ENCODE results near the gene S100A13. TPM values are rescaled to one million over a fixed set of nuclear protein-coding genes. Genes with fewer than 3 reads are reported as not detected.

The S100A13 gene
- total RNA-seq, 1 experiment from 2014 or later = 55.0 TPM

DNA sequence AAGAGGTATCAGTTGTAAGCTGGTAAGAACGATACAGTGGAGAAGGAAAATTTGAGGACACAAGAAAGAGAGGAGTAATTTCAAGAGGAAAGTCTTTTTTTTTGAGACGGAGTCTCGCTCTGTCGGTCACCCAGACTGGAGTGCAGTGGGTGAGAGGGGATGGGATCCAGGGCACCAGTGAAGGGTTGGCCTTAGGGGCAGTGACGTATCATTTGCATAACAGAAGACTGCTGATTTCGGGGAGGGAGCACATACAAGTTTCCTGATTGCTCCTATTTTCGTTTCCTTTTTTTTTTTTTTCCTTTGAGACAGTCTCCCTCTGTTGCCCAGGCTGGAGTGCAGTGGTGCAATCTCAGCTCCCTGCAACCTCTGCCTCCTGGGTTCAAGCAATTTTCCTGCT, 4.2 kb downstream of the S100A13 start:
- Histone ChIP-seq H2BK15ac (ENCODE audit: low read depth, low read length) (no peak overlapping the region), H3K14ac (ENCODE audit: insufficient read depth, low read length) (no peak overlapping the region), H4K8ac (replicated peaks; ENCODE audit: insufficient read length, low read depth, low read length) (no peak overlapping the region), H4K91ac (ENCODE audit: insufficient read length, low read depth, low read length) (no peak overlapping the region), H3K4me2 (ENCODE audit: insufficient read depth, insufficient read length, low read length) (no peak overlapping the region), H4K20me1 (ENCODE audit: control insufficient read depth, insufficient read depth, insufficient read length) (no peaks in the 10 kb centered on the region), H3K23ac (ENCODE audit: insufficient read length, low read depth, low read length) (no peak overlapping the region), H3T11ph (ENCODE audit: low read length) (no peak overlapping the region), H2BK20ac (ENCODE audit: low read depth, low read length, poor library complexity, severe bottlenecking) (no peak overlapping the region), H3K79me2 (ENCODE audit: insufficient read depth, low read length) (no peaks in the 10 kb centered on the region), H4K5ac (ENCODE audit: insufficient read length, low read depth, low read length) (no peak overlapping the region), H3K9ac (ENCODE audit: extremely low read depth, insufficient read length, low read length) (no peak overlapping the region), H2BK120ac (ENCODE audit: low read depth, low read length, poor library complexity, severe bottlenecking) (no peak overlapping the region), H3K4me1 (ENCODE audit: insufficient read depth, low read length) (0 out of 2 replicates have a peak, but pooled peaks cover 4% of the 10 kb centered on the region), H3K79me1 (ENCODE audit: insufficient read depth, low read depth, low read length, poor library complexity, severe bottlenecking) (no peaks in the 10 kb centered on the region), H2BK12ac (ENCODE audit: insufficient read length, low read depth, low read length) (no peak overlapping the region), H3K27me3 (ENCODE audit: insufficient read depth, low read length) (no peaks in the 10 kb centered on the region), H2AFZ (ENCODE audit: low read length) (no peak overlapping the region), H3K9me3 (ENCODE audit: control insufficient read depth, low read depth, low read length) (no peaks in the 10 kb centered on the region), H3K4ac (ENCODE audit: low read depth, low read length) (no peak overlapping the region), H2BK5ac (ENCODE audit: insufficient read length, low read length) (no peak overlapping the region), H3K23me2 (ENCODE audit: insufficient read length, low read depth, low read length, poor library complexity, severe bottlenecking) (peaks cover 7% of the 10 kb centered on the region), H3K56ac (ENCODE audit: insufficient read length, low read depth, low read length) (no peak overlapping the region), H2AK5ac (ENCODE audit: insufficient read length, low read length) (no peak overlapping the region), H3K27ac (ENCODE audit: insufficient read length, low read depth, low read length) (no peak overlapping the region), H3K18ac (ENCODE audit: insufficient read length, low read depth, low read length) (no peak overlapping the region)
- Mint-ChIP-seq H3K4me3 (no peak overlapping the region), H3K27ac (peak overlapping the region in 2 of 3 experiments; percentile 5 to 20; a peak in 3 of 7 replicates), H3K27me3 (ENCODE audit: low read depth) (0 out of 2 replicates have a peak, but pooled peaks cover 2% of the 10 kb centered on the region), H3K4me1 (peaks cover 35% of the 10 kb centered on the region in 2 experiments), H3K36me3 (ENCODE audit: insufficient read depth in 1 of 3, low read depth in 3 of 3) (peaks cover 15 to 37% (median 26%) of the 10 kb centered on the region in 3 experiments), H3K9me3 (no peaks in the 10 kb centered on the region; a peak in 1 of 5 replicates)
- no peak for DNase-seq
- TF ChIP-seq, protein P1, sequence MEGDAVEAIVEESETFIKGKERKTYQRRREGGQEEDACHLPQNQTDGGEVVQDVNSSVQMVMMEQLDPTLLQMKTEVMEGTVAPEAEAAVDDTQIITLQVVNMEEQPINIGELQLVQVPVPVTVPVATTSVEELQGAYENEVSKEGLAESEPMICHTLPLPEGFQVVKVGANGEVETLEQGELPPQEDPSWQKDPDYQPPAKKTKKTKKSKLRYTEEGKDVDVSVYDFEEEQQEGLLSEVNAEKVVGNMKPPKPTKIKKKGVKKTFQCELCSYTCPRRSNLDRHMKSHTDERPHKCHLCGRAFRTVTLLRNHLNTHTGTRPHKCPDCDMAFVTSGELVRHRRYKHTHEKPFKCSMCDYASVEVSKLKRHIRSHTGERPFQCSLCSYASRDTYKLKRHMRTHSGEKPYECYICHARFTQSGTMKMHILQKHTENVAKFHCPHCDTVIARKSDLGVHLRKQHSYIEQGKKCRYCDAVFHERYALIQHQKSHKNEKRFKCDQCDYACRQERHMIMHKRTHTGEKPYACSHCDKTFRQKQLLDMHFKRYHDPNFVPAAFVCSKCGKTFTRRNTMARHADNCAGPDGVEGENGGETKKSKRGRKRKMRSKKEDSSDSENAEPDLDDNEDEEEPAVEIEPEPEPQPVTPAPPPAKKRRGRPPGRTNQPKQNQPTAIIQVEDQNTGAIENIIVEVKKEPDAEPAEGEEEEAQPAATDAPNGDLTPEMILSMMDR (conservative IDR thresholded peaks at IDR 0.05) = no peak
- WGBS (ENCODE audit: extremely low coverage, insufficient read length, low lambda C conversion rate) = no CpG with 5 or more reads among the region's 7 CpGs

Measured in H9 (cell line).